Fibroblast of the aortic adventitia (primary cell): ENCODE measurements around the gene MAP1LC3A. TPM values are rescaled to one million over a fixed set of nuclear protein-coding genes. Genes with fewer than 3 reads are reported as not detected.

Experiments
- DNase-seq: peaks from one replicate; pipeline ENCODE4 v3.0.0-alpha.2; 2010; ENCODE audit warnings: low read depth
- H3K4me3 ChIP-seq: 2 replicates; pipeline ENCODE4 v1.5.1; 2011; ENCODE audit warnings: low read depth, mild to moderate bottlenecking, control low read depth, low read length, moderate library complexity
- small RNA-seq: library from RNA; depleted of rRNA; stranded (forward); fragments of <200 nt; gene quantifications from one replicate; pipeline ENCODE3, GENCODE V24; 2012
- total RNA-seq: library from RNA; depleted of rRNA; stranded (reverse); fragments of >200 nt; gene quantifications from 2 replicates; pipeline ENCODE4 v1.2.3, GENCODE V29; 2012; ENCODE audit warnings: low replicate concordance
- TF ChIP-seq, protein P1 (sequence below): IDR thresholded peaks from 2 replicates; pipeline ENCODE4 v1.5.1; 2011; ENCODE audit warnings: mild to moderate bottlenecking, low read length, control low read depth, inconsistent platforms; ENCODE audit not compliant: insufficient read depth

Gene MAP1LC3A
- total RNA-seq, 1 donor = 20.2 TPM

- no peak for DNase-seq
- TF ChIP-seq, protein P1, sequence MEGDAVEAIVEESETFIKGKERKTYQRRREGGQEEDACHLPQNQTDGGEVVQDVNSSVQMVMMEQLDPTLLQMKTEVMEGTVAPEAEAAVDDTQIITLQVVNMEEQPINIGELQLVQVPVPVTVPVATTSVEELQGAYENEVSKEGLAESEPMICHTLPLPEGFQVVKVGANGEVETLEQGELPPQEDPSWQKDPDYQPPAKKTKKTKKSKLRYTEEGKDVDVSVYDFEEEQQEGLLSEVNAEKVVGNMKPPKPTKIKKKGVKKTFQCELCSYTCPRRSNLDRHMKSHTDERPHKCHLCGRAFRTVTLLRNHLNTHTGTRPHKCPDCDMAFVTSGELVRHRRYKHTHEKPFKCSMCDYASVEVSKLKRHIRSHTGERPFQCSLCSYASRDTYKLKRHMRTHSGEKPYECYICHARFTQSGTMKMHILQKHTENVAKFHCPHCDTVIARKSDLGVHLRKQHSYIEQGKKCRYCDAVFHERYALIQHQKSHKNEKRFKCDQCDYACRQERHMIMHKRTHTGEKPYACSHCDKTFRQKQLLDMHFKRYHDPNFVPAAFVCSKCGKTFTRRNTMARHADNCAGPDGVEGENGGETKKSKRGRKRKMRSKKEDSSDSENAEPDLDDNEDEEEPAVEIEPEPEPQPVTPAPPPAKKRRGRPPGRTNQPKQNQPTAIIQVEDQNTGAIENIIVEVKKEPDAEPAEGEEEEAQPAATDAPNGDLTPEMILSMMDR = no peak
- no peak overlapping the region for H3K4me3 ChIP-seq
Observed at GRCh38 chr20:34586488-34587163, 28.1 kb downstream of the MAP1LC3A start.

- TF ChIP-seq, protein P1 = no peak
Observed at GRCh38 chr20:34595377-34596184, 37.1 kb downstream of the MAP1LC3A start.

DNA sequence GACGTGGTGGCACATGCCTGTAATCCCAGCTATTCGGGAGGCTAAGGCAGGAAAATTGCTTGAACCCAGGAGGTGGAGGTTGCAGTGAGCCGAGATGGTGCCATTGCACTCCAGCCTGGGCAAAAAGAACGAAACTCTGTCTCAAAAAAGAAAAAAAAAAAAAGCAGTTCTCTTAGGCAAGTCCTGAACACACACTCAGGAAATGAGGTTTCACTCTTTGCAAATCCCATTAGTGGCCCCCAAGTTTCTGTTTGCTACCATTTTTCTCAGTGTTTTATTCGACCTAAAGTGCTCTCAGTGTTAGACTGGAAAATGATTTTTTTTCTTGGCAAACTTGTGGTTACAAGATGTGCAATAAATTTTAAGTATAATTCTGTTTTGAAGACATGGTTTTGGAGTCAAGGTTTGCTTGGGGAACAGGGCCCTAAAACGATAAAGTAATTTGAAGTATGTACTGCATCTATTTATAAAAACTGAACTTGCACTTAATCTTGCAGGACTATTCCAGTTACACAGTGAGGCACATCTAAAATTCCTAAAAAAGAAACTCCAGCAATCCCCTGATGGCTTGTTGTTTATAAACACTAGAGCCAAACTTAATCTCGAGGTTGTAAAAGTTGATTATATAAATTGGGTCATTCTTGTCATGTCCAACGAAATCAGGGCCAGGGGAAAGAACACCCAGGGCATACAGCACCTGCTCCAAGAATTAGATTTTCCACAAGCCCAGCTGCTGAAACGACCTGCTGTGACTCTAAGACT is 42.6 kb downstream of the MAP1LC3A start:
- no peak overlapping the region for H3K4me3 ChIP-seq
- TF ChIP-seq, protein P1 = no peak
- DNase-seq = no peak

More at GRCh38 chr20:34595377-34596184, 37.1 kb downstream of the MAP1LC3A start:
- DNase-seq = no peak
- no peak overlapping the region for H3K4me3 ChIP-seq

DNA sequence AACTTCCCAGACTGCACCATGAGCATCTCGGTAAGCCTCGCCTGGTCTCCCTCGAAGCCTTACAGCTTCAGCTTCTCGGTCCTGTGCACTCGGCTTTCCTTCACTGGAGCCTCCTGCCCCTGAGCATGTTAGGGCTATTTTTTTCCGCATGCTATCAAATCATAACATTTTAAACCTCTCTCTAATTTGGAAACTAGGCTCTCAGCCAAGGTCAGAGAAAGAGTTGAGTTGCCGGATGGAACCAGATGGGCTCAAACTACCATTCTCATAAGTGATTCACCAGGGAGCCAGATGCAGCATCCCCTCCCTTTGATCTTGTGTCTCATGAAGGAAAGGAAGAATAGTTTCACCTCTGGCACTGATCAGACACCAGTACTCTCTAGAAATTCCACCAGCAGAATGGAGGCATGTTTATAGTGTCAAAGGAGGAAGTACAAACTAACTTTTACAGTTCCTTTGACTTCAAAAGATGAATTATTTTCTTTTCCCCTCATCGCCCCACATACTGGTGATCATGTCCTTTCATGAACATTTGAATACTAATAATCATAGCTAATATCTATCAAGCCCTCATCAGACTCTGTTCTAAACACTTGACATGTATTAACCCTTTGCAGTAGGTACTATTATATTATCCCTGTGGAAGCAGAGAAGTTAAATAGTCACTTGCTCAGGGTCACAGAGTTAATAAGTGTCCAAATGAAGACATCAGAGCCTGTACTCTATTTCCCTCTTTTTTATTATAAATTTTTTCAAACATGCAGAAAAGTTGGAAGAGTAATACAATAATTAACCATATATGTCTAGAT is 46.7 kb downstream of the MAP1LC3A start:
- TF ChIP-seq, protein P1 = no peak
- H3K4me3 ChIP-seq = no peak overlapping the region
- DNase-seq = peak; percentile 27

GRCh38 chr20:34607066-34607465 is 48.5 kb downstream of the MAP1LC3A start:
- TF ChIP-seq, protein P1 = no peak
- no peak for DNase-seq
- H3K4me3 ChIP-seq = no peak overlapping the region

Small RNAs within 50 kb of the gene (small RNA-seq; reads per million reads assigned to genes)
- gene RF00019 = not detected

Other genes with a start within 250 kb of the MAP1LC3A start
- 37.5 and 70.7 TPM in 2 replicates for gene ITCH, start 195.4 kb upstream of the MAP1LC3A start, total RNA-seq
- 30.0 and 144 TPM in 2 replicates for gene DYNLRB1, start 42.3 kb upstream of the MAP1LC3A start, total RNA-seq
- 3.7 and 21.1 TPM in 2 replicates for gene PIGU, start 118.4 kb downstream of the MAP1LC3A start, total RNA-seq
- gene TP53INP2, start 145.6 kb downstream of the MAP1LC3A start, total RNA-seq = 2.1 and 2.5 TPM in 2 replicates